Lower leg skin (tissue), 4 donors: Measurements from ENCODE around the gene BDKRB2. TPM values are rescaled to one million over a fixed set of nuclear protein-coding genes. Genes with fewer than 3 reads are reported as not detected.

Experiments
- DNase-seq, 2 donors: peaks; one replicate each; pipeline ENCODE4 v3.0.0-alpha.2; 2019; ENCODE audit warnings: low spot score in 2 of 2
- H3K4me3 ChIP-seq: fragments of 200-600 bp; sonication (generic); 2 replicates; pipeline ENCODE4 v1.5.1; 2017; ENCODE audit warnings: mild to moderate bottlenecking, low read depth; ENCODE audit not compliant: poor library complexity, severe bottlenecking
- CTCF ChIP-seq, 3 donors: fragments of 450-650 bp; IDR thresholded peaks; one replicate each; pipeline ENCODE4 v1.5.1; 2016; ENCODE audit warnings: antibody characterized with exemption in 3 of 3, mild to moderate bottlenecking in 3 of 3, moderate library complexity in 2 of 3
- POLR2A ChIP-seq, 2 donors: fragments of 450-650 bp; IDR thresholded peaks; one replicate each; pipeline ENCODE4 v1.6.1; 2016 to 2017; ENCODE audit warnings: antibody characterized with exemption in 2 of 2, mild to moderate bottlenecking in 1 of 2, moderate library complexity in 1 of 2
- WGBS, 2 donors: methylation state at CpG; one replicate each; pipeline ENCODE4 v1.1.5; 2018; 5-methylcytosine and 5-hydroxymethylcytosine counted together
- intact Hi-C: fragments of 100-400 bp; cut with DNase I; formaldehyde crosslinking; loops from one replicate; pipeline ENCODE4 v1.15.0; 2023; ENCODE audit warnings: low total_unique reads
- total RNA-seq, 4 donors: library from RNA; depleted of rRNA; stranded (reverse); fragments of >200 nt; gene quantifications; one replicate each; pipeline ENCODE4 v1.1.0, GENCODE V29; 2016

BDKRB2 gene
- total RNA-seq, 4 donors from 2014 or later = 8.3 to 14.8 (median 9.4) TPM

- no peak for DNase-seq
- intact Hi-C loops = no loop called here
- TF ChIP-seq CTCF (IDR thresholded peaks at IDR 0.05) (no peak), POLR2A (IDR thresholded peaks at IDR 0.05) (no peak)
- no peak within 1 kb of the TSS for H3K4me3 ChIP-seq
- WGBS, 2 donors = 40 to 42% methylated on average over 12 of the region's 12 CpGs
Observed at GRCh38 chr14:96255501-96256366, 51.1 kb downstream of the BDKRB2 start, which contains the start of gene BDKRB1. BDKRB1 (plus strand) TSS chr14:96256210; CDS start chr14:96263683, 7,473 bp downstream.

GRCh38 chr14:96256407-96256806, 51.8 kb downstream of the BDKRB2 start:
- no peak for DNase-seq
- H3K4me3 ChIP-seq = no peak overlapping the region
- WGBS, 2 donors = 33 to 36% methylated on average over 4 of the region's 4 CpGs
- no peak for TF ChIP-seq CTCF (IDR thresholded peaks at IDR 0.05)
- TF ChIP-seq POLR2A (IDR thresholded peaks at IDR 0.05) = no peak
- intact Hi-C loops = no loop called here

- no peak for TF ChIP-seq CTCF (IDR thresholded peaks at IDR 0.05)
- TF ChIP-seq POLR2A (IDR thresholded peaks at IDR 0.05) = no peak
- no peak for DNase-seq
- no peak overlapping the region for H3K4me3 ChIP-seq
- intact Hi-C loops = no loop called here
- 59 to 68% methylated on average over 8 of the region's 8 CpGs for WGBS, 2 donors
Observed at GRCh38 chr14:96257056-96257455, 52.4 kb downstream of the BDKRB2 start.

GRCh38 chr14:96257900-96258299, 53.3 kb downstream of the BDKRB2 start:
- no peak overlapping the region for H3K4me3 ChIP-seq
- TF ChIP-seq CTCF (IDR thresholded peaks at IDR 0.05) = no peak
- no peak for TF ChIP-seq POLR2A (IDR thresholded peaks at IDR 0.05)
- DNase-seq = no peak
- intact Hi-C loops = no loop called here

DNA sequence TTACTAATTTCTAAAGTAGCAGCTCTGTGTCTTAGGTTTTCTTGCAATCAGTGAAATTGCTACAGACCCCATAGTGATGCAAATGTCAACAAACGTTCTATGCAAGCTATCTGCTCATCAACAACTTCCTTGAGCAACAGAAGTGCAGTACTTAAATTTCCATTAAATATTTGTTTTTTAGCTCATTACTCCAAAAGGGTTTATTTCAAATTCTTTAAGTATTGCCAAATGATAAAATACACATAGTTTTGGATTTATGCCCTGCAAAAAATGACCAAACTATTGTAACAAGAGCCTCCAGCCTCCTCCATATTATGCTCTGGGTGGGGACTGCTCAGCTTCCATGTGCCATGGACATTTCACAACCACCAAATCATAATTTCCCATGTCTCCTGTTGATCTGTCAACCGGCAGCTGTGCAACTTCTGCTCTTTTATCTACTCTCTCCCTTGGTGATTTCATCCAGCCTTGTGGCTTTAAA, 55.7 kb downstream of the BDKRB2 start:
- 50 to 53% methylated on average over 2 of the region's 2 CpGs for WGBS, 2 donors
- intact Hi-C loops = no loop called here
- TF ChIP-seq POLR2A (IDR thresholded peaks at IDR 0.05) (no peak), CTCF (IDR thresholded peaks at IDR 0.05) (no peak)
- DNase-seq = no peak
- H3K4me3 ChIP-seq = no peak overlapping the region
